Measurements from ENCODE around the gene RBFA. TPM values are rescaled to one million over a fixed set of nuclear protein-coding genes. Genes with fewer than 3 reads are reported as not detected.

Gene RBFA
- total RNA-seq, 1 experiment from 2014 or later = 45.3 TPM

DNA sequence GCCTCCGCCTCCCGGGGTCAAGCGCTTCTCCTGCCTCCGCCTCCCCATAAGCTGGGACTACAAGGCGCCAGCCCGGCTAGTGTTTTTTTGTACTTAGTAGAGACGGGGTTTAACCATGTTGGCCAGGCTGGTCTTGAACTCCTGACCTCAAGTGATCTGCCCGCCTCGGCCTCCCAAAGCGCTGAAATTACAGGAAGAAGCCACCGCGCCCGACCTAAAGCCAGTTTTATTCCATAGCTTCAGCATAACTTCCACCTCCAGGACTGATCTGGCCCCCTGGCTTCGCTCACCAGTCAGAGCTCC lies 45.1 kb upstream of the RBFA start:
- CTCF ChIA-PET = interaction anchor here (1.0 kb wide), 1 partner anchor 21 kb away, joined by 3 read pairs; no protein-coding TSS in a partner anchor
- Histone ChIP-seq H3K4me1 (ENCODE audit: control insufficient read depth in 1 of 2, insufficient read depth in 2 of 2, low read length in 2 of 2) (peaks cover 8 to 23% of the 10 kb centered on the region in 2 experiments), H2AFZ (ENCODE audit: low read depth, low read length, poor library complexity, severe bottlenecking) (no peak overlapping the region), H4K20me1 (ENCODE audit: insufficient read depth) (peaks cover 25% of the 10 kb centered on the region; the same call in 1 of the 2 replicates), H3K4me2 (ENCODE audit: low read length) (peak overlapping the region; percentile 78), H3K36me3 (ENCODE audit: control insufficient read depth in 1 of 2, insufficient read depth in 2 of 2, low read length in 2 of 2) (peaks cover 12 to 22% of the 10 kb centered on the region in 2 experiments; a peak in 3 of 4 replicates), H3K9ac (ENCODE audit: low read length) (peak overlapping the region; percentile 97), H3K9me3 (ENCODE audit: control insufficient read depth in 1 of 2, insufficient read depth in 1 of 2, low read depth in 1 of 2, low read length in 2 of 2) (no peaks in the 10 kb centered on the region), H3K4me3 (replicated peaks in 1 of 2; ENCODE audit: low read depth in 1 of 2, low read length in 2 of 2) (peak overlapping the region; percentile 59 to 83), H3K9me2 (ENCODE audit: insufficient read depth) (no peaks in the 10 kb centered on the region), H3K79me2 (ENCODE audit: insufficient read depth, low read length) (peaks cover 42% of the 10 kb centered on the region), H3K27me3 (ENCODE audit: insufficient read depth, low read length) (no peaks in the 10 kb centered on the region), H3K27ac (ENCODE audit: low read depth, low read length) (peak overlapping the region; percentile 97)
- RAD21 ChIA-PET (ENCODE audit: low non-redundant PET in 1 of 2, low total read pairs in 2 of 2, uncharacterized antibody in 2 of 2, unreplicated experiment in 2 of 2) = interaction anchor here in 1 of 2 experiments (1.2 kb wide), 1 partner anchor 46 kb away, joined by 3 read pairs; no protein-coding TSS in a partner anchor
- no peak for DNase-seq (ENCODE audit: low read depth, low spot score)
- BruUV-seq (replicated peaks) = no TSS peak
- intact Hi-C loops (cut with micrococcal nuclease) = loop anchor here (1.0 to 10.0 kb wide), 2 partner anchors 44 to 126 kb away; no protein-coding TSS in a partner anchor
- no peak for TF ChIP-seq SRF (IDR thresholded peaks at IDR 0.05; ENCODE audit: low read depth)
- TF ChIP-seq, protein P1, sequence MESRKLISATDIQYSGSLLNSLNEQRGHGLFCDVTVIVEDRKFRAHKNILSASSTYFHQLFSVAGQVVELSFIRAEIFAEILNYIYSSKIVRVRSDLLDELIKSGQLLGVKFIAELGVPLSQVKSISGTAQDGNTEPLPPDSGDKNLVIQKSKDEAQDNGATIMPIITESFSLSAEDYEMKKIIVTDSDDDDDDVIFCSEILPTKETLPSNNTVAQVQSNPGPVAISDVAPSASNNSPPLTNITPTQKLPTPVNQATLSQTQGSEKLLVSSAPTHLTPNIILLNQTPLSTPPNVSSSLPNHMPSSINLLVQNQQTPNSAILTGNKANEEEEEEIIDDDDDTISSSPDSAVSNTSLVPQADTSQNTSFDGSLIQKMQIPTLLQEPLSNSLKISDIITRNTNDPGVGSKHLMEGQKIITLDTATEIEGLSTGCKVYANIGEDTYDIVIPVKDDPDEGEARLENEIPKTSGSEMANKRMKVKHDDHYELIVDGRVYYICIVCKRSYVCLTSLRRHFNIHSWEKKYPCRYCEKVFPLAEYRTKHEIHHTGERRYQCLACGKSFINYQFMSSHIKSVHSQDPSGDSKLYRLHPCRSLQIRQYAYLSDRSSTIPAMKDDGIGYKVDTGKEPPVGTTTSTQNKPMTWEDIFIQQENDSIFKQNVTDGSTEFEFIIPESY (IDR thresholded peaks at IDR 0.05; ENCODE audit: extremely low read depth, insufficient replicate concordance, low read length) = no peak
- TF ChIP-seq FOSL1 (IDR thresholded peaks at IDR 0.05; ENCODE audit: low read depth) = no peak
- TF ChIP-seq, protein P2, sequence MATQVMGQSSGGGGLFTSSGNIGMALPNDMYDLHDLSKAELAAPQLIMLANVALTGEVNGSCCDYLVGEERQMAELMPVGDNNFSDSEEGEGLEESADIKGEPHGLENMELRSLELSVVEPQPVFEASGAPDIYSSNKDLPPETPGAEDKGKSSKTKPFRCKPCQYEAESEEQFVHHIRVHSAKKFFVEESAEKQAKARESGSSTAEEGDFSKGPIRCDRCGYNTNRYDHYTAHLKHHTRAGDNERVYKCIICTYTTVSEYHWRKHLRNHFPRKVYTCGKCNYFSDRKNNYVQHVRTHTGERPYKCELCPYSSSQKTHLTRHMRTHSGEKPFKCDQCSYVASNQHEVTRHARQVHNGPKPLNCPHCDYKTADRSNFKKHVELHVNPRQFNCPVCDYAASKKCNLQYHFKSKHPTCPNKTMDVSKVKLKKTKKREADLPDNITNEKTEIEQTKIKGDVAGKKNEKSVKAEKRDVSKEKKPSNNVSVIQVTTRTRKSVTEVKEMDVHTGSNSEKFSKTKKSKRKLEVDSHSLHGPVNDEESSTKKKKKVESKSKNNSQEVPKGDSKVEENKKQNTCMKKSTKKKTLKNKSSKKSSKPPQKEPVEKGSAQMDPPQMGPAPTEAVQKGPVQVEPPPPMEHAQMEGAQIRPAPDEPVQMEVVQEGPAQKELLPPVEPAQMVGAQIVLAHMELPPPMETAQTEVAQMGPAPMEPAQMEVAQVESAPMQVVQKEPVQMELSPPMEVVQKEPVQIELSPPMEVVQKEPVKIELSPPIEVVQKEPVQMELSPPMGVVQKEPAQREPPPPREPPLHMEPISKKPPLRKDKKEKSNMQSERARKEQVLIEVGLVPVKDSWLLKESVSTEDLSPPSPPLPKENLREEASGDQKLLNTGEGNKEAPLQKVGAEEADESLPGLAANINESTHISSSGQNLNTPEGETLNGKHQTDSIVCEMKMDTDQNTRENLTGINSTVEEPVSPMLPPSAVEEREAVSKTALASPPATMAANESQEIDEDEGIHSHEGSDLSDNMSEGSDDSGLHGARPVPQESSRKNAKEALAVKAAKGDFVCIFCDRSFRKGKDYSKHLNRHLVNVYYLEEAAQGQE (IDR thresholded peaks at IDR 0.05; ENCODE audit: low read depth) = no peak
- TF ChIP-seq POLR2AphosphoS5 (IDR thresholded peaks at IDR 0.05; ENCODE audit: low read depth, low read length) = no peak
- TF ChIP-seq EGR1 (IDR thresholded peaks at IDR 0.05; ENCODE audit: low read depth) = no peak
- TF ChIP-seq YY1 (IDR thresholded peaks at IDR 0.05; ENCODE audit: extremely low read depth, insufficient replicate concordance, low read depth, low read length) = no peak
- peak; percentile 48 for ATAC-seq
- POLR2A ChIA-PET = interaction anchor here (1.1 to 3.4 kb wide), 3 partner anchors 22 to 45 kb away, joined by 3 to 16 read pairs (median 5); partner anchors contain the start of genes HSBP1L1 and RBFA

Data from HCT116 (cell line).